Mesenchymal stem cell (in vitro differentiated cells and primary cell): ENCODE data around the gene PIGN.
A peak's percentile ranks its signal among the peaks of the same experiment; 100 is the strongest.

Experiments
- DNase-seq: peaks from one replicate; pipeline ENCODE4 v3.0.0-alpha.2; 2013
- H2AFZ ChIP-seq: one replicate; pipeline ENCODE4 v1.6.1; 2013; ENCODE audit warnings: low read depth, mild to moderate bottlenecking, control low read depth, inconsistent platforms, low read length, moderate library complexity
- H2AK5ac ChIP-seq: 2 replicates; pipeline ENCODE4 v1.6.1; 2013; ENCODE audit warnings: low read length, moderate library complexity, mild to moderate bottlenecking, inconsistent platforms; ENCODE audit not compliant: severe bottlenecking
- H2BK120ac ChIP-seq: one replicate; pipeline ENCODE4 v1.6.1; 2013; ENCODE audit warnings: low read depth, mild to moderate bottlenecking, inconsistent platforms, low read length, moderate library complexity
- H2BK12ac ChIP-seq, 2 experiments: one replicate each; pipeline ENCODE4 v1.6.1; 2013; ENCODE audit warnings: inconsistent platforms in 2 of 2, low read length in 2 of 2, mild to moderate bottlenecking in 2 of 2, moderate library complexity in 2 of 2, control low read depth in 1 of 2
- H2BK15ac ChIP-seq: one replicate; pipeline ENCODE4 v1.6.1; 2013; ENCODE audit warnings: mild to moderate bottlenecking, low read depth, inconsistent platforms; ENCODE audit not compliant: poor library complexity, severe bottlenecking
- H2BK5ac ChIP-seq: 2 replicates; pipeline ENCODE4 v1.6.1; 2013; ENCODE audit warnings: low read depth, mild to moderate bottlenecking, low read length, control low read depth, inconsistent platforms; ENCODE audit not compliant: poor library complexity, severe bottlenecking
- H3K14ac ChIP-seq, 2 experiments: one replicate each; pipeline ENCODE4 v1.6.1; 2013; ENCODE audit warnings: inconsistent platforms in 2 of 2, low read length in 2 of 2, control low read depth in 1 of 2, mild to moderate bottlenecking in 1 of 2, moderate library complexity in 1 of 2
- H3K18ac ChIP-seq, 2 experiments: one replicate each; pipeline ENCODE4 v1.6.1; 2013; ENCODE audit warnings: inconsistent platforms in 2 of 2, low read length in 2 of 2, control low read depth in 1 of 2, low read depth in 1 of 2, mild to moderate bottlenecking in 1 of 2
- H3K23ac ChIP-seq, 2 experiments: one replicate each; pipeline ENCODE4 v1.6.1; 2013; ENCODE audit warnings: inconsistent platforms in 2 of 2, low read length in 2 of 2, mild to moderate bottlenecking in 2 of 2, moderate library complexity in 2 of 2, control low read depth in 1 of 2
- H3K27ac ChIP-seq: 2 replicates; pipeline ENCODE4 v1.5.1; 2013; ENCODE audit warnings: mild to moderate bottlenecking, moderate library complexity, low read length, control low read depth, inconsistent platforms; ENCODE audit not compliant: poor library complexity, severe bottlenecking
- H3K27me3 ChIP-seq, 2 experiments: 2 replicates each; pipeline versions ENCODE4 v1.6.1 to v1.7.0; 2013; ENCODE audit warnings: low read length in 2 of 2, mild to moderate bottlenecking in 2 of 2, moderate library complexity in 2 of 2, control low read depth in 1 of 2, inconsistent platforms in 1 of 2; ENCODE audit not compliant: control insufficient read depth in 1 of 2, insufficient read depth in 1 of 2
- H3K36me3 ChIP-seq, 2 experiments: 2 replicates each; pipeline versions ENCODE4 v1.6.1 to v1.7.0; 2013; ENCODE audit warnings: low read length in 2 of 2, control low read depth in 1 of 2, inconsistent platforms in 1 of 2, low read depth in 1 of 2, mild to moderate bottlenecking in 1 of 2; ENCODE audit not compliant: insufficient read depth in 2 of 2, control insufficient read depth in 1 of 2
- H3K4ac ChIP-seq, 2 experiments: one replicate each; pipeline ENCODE4 v1.6.1; 2013; ENCODE audit warnings: inconsistent platforms in 2 of 2, low read length in 2 of 2, mild to moderate bottlenecking in 2 of 2, moderate library complexity in 2 of 2, control low read depth in 1 of 2, low read depth in 1 of 2
- H3K4me1 ChIP-seq: 2 replicates; pipeline ENCODE4 v1.6.1; 2013; ENCODE audit warnings: low read depth, low read length, control low read depth; ENCODE audit not compliant: control insufficient read depth, insufficient read depth
- H3K4me2 ChIP-seq: 2 replicates; pipeline ENCODE4 v1.6.1; 2013; ENCODE audit warnings: low read length, mild to moderate bottlenecking, inconsistent platforms; ENCODE audit not compliant: poor library complexity, severe bottlenecking
- H3K4me3 ChIP-seq, 2 experiments: 2 replicates each; pipeline versions ENCODE4 v1.5.1 to v1.7.0; 2013; ENCODE audit warnings: low read length in 2 of 2, mild to moderate bottlenecking in 2 of 2, control low read depth in 1 of 2, low read depth in 1 of 2; ENCODE audit not compliant: insufficient read depth in 1 of 2
- H3K79me1 ChIP-seq: replicated peaks from 2 replicates; pipeline ENCODE4 v1.6.1; 2013; ENCODE audit warnings: mild to moderate bottlenecking, control low read depth, low read length, inconsistent platforms; ENCODE audit not compliant: poor library complexity, severe bottlenecking
- H3K9ac ChIP-seq: 2 replicates; pipeline ENCODE4 v1.7.0; 2013; ENCODE audit warnings: mild to moderate bottlenecking, low read length, moderate library complexity
- H3K9me3 ChIP-seq: 2 replicates; pipeline ENCODE4 v1.7.0; 2013; ENCODE audit warnings: mild to moderate bottlenecking, low read length; ENCODE audit not compliant: control insufficient read depth
- H4K8ac ChIP-seq: one replicate; pipeline ENCODE4 v1.6.1; 2013; ENCODE audit warnings: inconsistent platforms, mild to moderate bottlenecking, low read length, moderate library complexity
- H4K91ac ChIP-seq: one replicate; pipeline ENCODE4 v1.6.1; 2013; ENCODE audit warnings: mild to moderate bottlenecking, low read length, inconsistent platforms
- whole genome bisulfite sequencing: methylation state at CpG from one replicate; pipeline ENCODE4 v1.1.7; 2013; ENCODE audit warnings: mixed read lengths; 5-methylcytosine and 5-hydroxymethylcytosine counted together

PIGN gene

GRCh38 chr18:62165583-62165982, 21.3 kb downstream of the PIGN start:
- H2AFZ ChIP-seq: no peak overlapping the region
- no peak overlapping the region for H3K14ac ChIP-seq
- no peak overlapping the region for H2BK5ac ChIP-seq
- no peak overlapping the region for H3K4me3 ChIP-seq
- DNase-seq: no peak
- no peak overlapping the region for H3K4ac ChIP-seq
- no peaks in the 10 kb centered on the region for H3K27me3 ChIP-seq
- H2BK120ac ChIP-seq: no peak overlapping the region
- H3K4me2 ChIP-seq: no peak overlapping the region
- peaks cover 0 to 5% of the 10 kb centered on the region in 2 experiments for H3K36me3 ChIP-seq
- no peak overlapping the region for H2BK15ac ChIP-seq
- H3K27ac ChIP-seq: no peak overlapping the region
- H2BK12ac ChIP-seq: no peak overlapping the region
- H4K8ac ChIP-seq: no peak overlapping the region
- no peak overlapping the region for H4K91ac ChIP-seq
- no peaks in the 10 kb centered on the region for H3K4me1 ChIP-seq
- H3K9me3 ChIP-seq: no peaks in the 10 kb centered on the region
- no peak overlapping the region for H3K18ac ChIP-seq
- no peak overlapping the region for H2AK5ac ChIP-seq
- 78% methylated on average over 3 of the region's 3 CpGs for WGBS
- peaks cover 8% of the 10 kb centered on the region for H3K79me1 ChIP-seq
- no peak overlapping the region for H3K23ac ChIP-seq
- no peak overlapping the region for H3K9ac ChIP-seq

- H2AK5ac ChIP-seq: no peak overlapping the region
Measured at GRCh38 chr18:62164855-62165487, 21.9 kb downstream of the PIGN start.

GRCh38 chr18:62164310-62164709, 22.5 kb downstream of the PIGN start:
- H3K27me3 ChIP-seq: no peaks in the 10 kb centered on the region
- no peak overlapping the region for H2AFZ ChIP-seq
- H2BK5ac ChIP-seq: no peak overlapping the region
- H3K36me3 ChIP-seq: peaks cover 0 to 9% of the 10 kb centered on the region in 2 experiments
- no peak overlapping the region for H3K14ac ChIP-seq
- H3K23ac ChIP-seq: no peak overlapping the region
- H3K4ac ChIP-seq: no peak overlapping the region
- DNase-seq: no peak
- peak overlapping the region; percentile 39 for H4K91ac ChIP-seq
- no peak overlapping the region for H3K4me2 ChIP-seq
- no peak overlapping the region for H3K27ac ChIP-seq
- no peaks in the 10 kb centered on the region for H3K4me1 ChIP-seq
- H3K79me1 ChIP-seq: peaks cover 8% of the 10 kb centered on the region
- WGBS: 98% methylated on average over 5 of the region's 7 CpGs
- no peak overlapping the region for H2BK12ac ChIP-seq
- no peak overlapping the region for H2BK15ac ChIP-seq
- no peak overlapping the region for H3K18ac ChIP-seq
- no peak overlapping the region for H3K9ac ChIP-seq
- H4K8ac ChIP-seq: no peak overlapping the region
- no peak overlapping the region for H2BK120ac ChIP-seq
- H2AK5ac ChIP-seq: no peak overlapping the region
- H3K4me3 ChIP-seq: no peak overlapping the region
- H3K9me3 ChIP-seq: no peaks in the 10 kb centered on the region

More at GRCh38 chr18:62164855-62165487, 21.9 kb downstream of the PIGN start:
- Histone ChIP-seq H2BK5ac (no peak overlapping the region), H3K9me3 (no peaks in the 10 kb centered on the region), H3K18ac (no peak overlapping the region), H3K79me1 (peaks cover 8% of the 10 kb centered on the region), H4K8ac (no peak overlapping the region), H2BK120ac (no peak overlapping the region), H2AFZ (no peak overlapping the region), H3K23ac (no peak overlapping the region), H3K4me1 (no peaks in the 10 kb centered on the region), H3K14ac (no peak overlapping the region), H2BK12ac (no peak overlapping the region), H3K4me2 (no peak overlapping the region), H3K4me3 (no peak overlapping the region), H2BK15ac (no peak overlapping the region), H3K4ac (no peak overlapping the region), H3K9ac (no peak overlapping the region), H3K27ac (no peak overlapping the region), H4K91ac (no peak overlapping the region), H3K27me3 (no peaks in the 10 kb centered on the region), H3K36me3 (peaks cover 0 to 9% of the 10 kb centered on the region in 2 experiments)
- WGBS: 77% methylated on average over 5 of the region's 5 CpGs
- DNase-seq: no peak

- Histone ChIP-seq H3K4me3 (no peak overlapping the region), H3K36me3 (peaks cover 0 to 45% of the 10 kb centered on the region in 2 experiments), H2AFZ (no peak overlapping the region), H2BK120ac (no peak overlapping the region), H2AK5ac (no peak overlapping the region), H3K9ac (no peak overlapping the region), H3K14ac (no peak overlapping the region), H3K4me1 (no peaks in the 10 kb centered on the region), H3K79me1 (no peaks in the 10 kb centered on the region), H3K27ac (no peak overlapping the region), H4K8ac (no peak overlapping the region), H2BK15ac (no peak overlapping the region), H2BK12ac (no peak overlapping the region), H2BK5ac (no peak overlapping the region), H3K4ac (no peak overlapping the region), H4K91ac (no peak overlapping the region), H3K4me2 (no peak overlapping the region), H3K9me3 (no peaks in the 10 kb centered on the region), H3K18ac (no peak overlapping the region), H3K27me3 (no peaks in the 10 kb centered on the region), H3K23ac (no peak overlapping the region)
- WGBS: 92% methylated on average over 1 of the region's 1 CpG
- DNase-seq: no peak
Measured at GRCh38 chr18:62157843-62158242, 29.0 kb downstream of the PIGN start.
